GM21737 (cell line): ENCODE results near the gene RASIP1.

Source experiments
- ATAC-seq: cut with Tn5 transposase; IDR thresholded peaks from one replicate; pipeline ENCODE4 v1.9.1; 2021; ENCODE audit warnings: mild to moderate bottlenecking, moderate library complexity; ENCODE audit not compliant: unreplicated experiment

Gene RASIP1

DNA sequence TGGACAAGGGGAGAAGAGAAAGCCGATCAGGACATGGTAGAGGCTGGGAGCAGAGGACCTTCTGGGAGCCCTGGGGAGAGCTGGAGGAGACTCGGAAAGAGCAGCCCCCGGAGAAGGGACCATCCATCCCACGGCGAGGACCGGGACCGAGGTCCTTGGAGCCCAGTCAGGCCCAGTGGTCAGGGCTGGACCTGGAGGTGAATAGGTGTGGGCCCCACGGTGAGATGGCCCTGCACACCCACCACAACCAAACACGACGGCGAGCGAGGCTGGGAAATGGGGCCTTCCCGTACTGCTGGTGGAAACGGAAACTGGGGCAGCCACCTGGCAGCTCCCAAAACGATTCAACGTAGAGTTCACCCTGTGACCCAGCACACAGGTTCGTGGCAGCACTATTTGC is 63.9 kb downstream of the RASIP1 start:
- no peak for ATAC-seq

DNA sequence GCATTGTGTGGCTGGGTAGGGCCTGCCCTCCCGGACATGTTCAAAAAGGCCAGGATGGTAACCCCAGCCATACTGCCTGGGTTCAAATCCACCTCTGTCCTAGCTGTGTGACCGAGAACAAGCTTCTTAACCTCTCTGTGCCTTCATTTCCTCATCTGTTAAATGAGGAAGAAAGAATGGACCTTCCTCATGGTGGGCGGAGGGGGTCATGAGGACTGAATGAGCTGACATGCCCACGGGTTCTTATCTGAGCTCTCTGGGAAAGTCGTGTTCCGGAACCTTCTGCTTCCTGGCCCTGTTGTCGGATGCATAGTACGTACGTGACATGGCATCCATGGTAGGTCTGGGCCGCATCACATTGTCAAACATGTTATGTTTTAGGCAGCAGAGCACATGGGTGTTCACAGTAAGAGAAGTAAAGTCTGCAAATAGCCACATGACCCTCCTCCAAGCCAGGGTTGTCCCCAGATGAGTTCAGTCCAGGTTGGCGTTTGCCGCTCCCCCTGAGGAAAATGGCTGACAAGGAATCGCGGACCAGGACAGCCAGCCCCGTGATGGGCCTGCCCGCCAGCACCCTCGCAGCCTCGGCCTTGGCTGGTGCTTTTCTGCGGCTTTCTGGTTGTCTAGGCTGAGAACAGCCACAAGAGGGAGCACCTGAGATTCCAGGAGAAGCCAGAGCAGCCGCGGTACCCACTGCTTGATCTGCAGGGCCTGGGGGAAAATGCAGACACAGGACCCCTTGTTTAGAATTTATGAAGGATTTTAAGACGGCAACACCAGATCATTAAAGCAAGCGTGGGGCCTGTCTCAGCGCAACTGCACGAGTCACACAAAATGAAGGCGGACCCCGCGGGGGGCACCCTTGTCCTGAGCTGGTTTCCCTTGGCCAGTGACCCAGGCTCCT is 65.2 kb downstream of the RASIP1 start:
- no peak for ATAC-seq

DNA sequence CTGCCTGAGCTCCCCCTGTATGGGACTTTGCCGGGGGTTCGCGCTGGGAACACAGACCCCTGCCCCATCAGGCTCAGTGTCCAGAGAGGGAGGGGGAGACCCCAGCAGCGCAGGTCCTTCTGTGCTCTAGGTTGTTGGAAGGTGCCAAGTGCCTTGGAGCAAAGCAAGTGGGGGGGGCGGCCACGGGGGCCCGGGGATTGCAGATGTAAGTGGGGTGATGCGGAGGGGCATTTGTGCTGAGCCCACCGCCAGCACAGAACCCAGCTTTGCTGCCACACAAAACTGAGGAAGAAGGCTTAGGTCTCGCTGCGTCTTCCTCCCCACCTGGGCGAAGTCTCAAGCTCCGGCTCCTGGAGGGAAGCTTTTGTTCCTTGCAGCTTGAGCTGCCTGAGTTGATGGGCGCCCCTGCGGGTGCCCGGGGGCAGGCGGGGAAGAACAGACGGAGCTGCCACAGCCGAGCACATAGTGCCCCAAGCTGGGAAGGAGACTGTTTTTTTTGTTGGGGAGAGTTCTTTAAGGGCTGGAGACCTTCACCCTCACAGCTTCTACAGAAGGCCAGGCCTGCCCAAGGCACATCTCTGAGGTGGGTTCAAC is 66.1 kb downstream of the RASIP1 start:
- ATAC-seq = no peak

DNA sequence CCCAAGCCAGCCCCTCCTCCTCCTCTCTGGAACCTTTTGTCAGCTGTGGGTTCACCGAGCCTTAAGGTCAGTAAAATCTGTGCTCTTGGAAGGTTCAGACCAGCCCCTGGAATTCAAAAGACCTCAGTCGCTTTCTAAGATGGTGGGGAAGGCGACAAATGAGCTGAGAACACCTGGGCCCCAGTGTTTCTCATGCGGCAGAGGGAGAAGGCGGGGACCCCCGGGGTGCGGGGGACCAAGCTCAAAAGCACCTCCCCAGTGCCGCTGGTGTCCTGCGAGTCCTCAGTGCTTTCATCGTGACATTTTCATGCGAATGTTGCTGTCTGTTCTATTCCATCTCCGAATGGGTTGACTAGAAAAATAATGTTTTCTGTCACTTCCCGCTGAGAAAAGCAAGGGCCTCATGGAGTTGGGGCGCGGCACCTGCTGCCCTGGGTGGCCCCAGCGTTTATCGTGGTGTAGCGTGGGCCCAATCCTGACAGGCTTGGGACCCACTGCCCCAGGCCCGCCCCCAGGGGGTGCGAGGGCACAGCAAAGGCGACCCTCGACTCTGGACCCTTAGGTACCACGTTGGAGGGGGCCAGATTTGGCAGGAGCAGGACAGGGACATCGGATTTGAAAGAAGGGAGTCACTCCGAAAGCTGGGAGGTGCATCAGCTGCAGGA is 66.8 kb downstream of the RASIP1 start:
- ATAC-seq = no peak

DNA sequence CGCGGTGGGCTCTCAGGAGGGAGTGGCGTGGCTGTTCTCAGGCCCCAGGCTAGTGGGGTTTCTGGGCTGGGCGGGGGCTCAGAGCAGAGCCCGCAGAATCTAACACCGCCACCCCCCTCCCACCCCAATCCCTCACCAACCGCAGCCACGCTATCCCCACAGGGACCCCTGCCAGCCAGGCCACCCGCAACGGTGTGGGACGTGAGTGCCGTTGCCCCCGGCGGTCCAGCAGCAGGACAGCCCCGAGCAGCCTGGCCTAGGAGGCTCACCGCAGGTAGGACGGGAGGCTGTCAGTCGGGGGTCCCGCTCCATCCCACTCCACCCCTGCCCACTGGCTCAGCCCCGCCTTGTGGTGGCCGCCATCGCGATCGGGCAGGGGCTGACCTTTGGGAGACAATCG is 67.4 kb downstream of the RASIP1 start, which contains the start of gene NTN5:
Gene NTN5, minus strand, starts transcription at position 24 of the 400 bp plus-strand sequence. CDS start 2,031 bp downstream, outside the sequence.
- ATAC-seq = no peak

DNA sequence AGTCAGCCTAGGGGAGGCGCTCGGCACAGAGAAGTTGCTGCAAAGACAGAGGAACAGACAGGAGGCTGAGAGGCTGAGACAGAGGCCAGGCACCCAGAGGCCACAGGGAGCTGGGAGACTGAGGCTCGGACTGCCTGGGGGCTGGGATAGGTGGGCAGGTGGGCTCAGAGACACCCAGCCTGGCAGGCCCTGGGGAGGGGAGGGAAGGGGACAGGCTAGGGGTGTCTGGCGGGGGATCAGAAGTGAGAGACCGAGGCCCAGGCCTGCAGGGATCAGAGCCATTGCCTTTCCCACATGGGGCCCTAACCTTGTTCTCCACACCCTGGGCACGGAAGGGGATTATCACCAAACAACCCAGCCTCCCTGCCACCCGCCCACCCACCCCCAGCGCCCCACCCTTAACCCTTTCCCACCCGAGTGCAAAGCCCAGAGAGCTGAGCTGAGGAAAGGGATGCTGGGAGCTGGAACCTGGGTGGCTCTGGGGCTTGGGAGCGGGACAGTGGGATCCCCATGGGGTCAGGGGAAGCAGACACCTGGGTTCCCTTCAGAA is 68.9 kb downstream of the RASIP1 start:
- ATAC-seq = no peak

DNA sequence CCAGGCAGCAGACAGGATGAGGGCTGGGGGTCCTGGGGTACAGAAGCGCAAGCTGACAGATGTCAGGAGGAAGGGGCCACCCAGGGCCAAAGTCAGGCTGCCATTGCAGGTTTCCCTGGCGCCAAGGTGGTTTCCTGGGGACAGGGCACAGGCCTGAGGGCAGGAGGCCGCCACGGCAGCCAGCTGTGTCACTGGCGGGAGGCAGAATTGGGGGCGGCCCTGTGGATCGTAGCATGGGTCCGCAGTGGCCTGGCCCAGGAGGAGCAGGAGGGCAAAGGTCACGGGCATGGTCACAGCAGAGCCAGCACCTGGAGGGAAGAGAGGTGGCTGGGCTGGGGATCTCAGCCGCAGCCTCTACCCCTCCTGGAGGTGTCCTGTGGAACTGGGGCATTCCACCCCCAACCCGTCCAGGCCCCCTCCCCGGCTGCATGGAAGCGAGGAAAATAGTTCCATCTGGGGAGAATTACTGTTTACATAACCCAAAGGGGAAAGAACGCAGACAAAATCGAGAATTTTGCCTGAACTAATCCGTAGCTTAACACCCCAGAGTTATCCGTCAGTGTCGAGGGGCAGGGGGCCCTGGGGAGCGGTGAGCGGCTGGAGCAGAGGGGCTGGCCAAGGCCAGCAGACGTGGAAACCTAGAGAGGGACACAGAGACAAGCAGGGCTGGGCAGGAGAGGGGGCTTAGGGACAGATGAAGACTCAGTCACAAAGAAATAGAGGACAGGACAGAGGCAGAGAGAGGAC is 69.5 kb downstream of the RASIP1 start:
- no peak for ATAC-seq
